Ramos (cell line): ENCODE results near the gene EIF3F.

Experiments used
- in situ Hi-C: fragments of 300-500 bp; cut with MboI; formaldehyde crosslinking; loops from one replicate; pipeline ENCODE4 v1.14.3; 2022; ENCODE audit warnings: low sequenced_read_pairs; ENCODE audit not compliant: unreplicated experiment

EIF3F gene

GRCh38 chr11:8036002-8036802 lies 49.1 kb downstream of the EIF3F start:
- in situ Hi-C loops = no loop called here

GRCh38 chr11:8036986-8037385 lies 49.8 kb downstream of the EIF3F start:
- in situ Hi-C loops = no loop called here

- in situ Hi-C loops = no loop called here
These were observed 51.3 kb downstream of the EIF3F start for GRCh38 chr11:8038393-8038792.

- in situ Hi-C loops = no loop called here
These were observed 51.8 kb downstream of the EIF3F start for GRCh38 chr11:8038811-8039529.

- in situ Hi-C loops = no loop called here
These were observed 52.6 kb downstream of the EIF3F start for GRCh38 chr11:8039530-8040260.

- in situ Hi-C loops = no loop called here
These were observed 53.3 kb downstream of the EIF3F start for GRCh38 chr11:8040261-8040920.

GRCh38 chr11:8040921-8041285 lies 53.8 kb downstream of the EIF3F start:
- in situ Hi-C loops = no loop called here

- in situ Hi-C loops = no loop called here
These were observed 54.4 kb downstream of the EIF3F start for GRCh38 chr11:8041576-8041975.

GRCh38 chr11:8043756-8044155 lies 56.6 kb downstream of the EIF3F start:
- in situ Hi-C loops = no loop called here

- in situ Hi-C loops = no loop called here
These were observed 58.7 kb downstream of the EIF3F start for GRCh38 chr11:8045839-8046238.

- in situ Hi-C loops = no loop called here
These were observed 60.2 kb downstream of the EIF3F start for GRCh38 chr11:8047382-8047781.

- in situ Hi-C loops = no loop called here
These were observed 61.9 kb downstream of the EIF3F start for GRCh38 chr11:8049084-8049483.
